ENCODE measurements around the gene PLPP3.

DNA sequence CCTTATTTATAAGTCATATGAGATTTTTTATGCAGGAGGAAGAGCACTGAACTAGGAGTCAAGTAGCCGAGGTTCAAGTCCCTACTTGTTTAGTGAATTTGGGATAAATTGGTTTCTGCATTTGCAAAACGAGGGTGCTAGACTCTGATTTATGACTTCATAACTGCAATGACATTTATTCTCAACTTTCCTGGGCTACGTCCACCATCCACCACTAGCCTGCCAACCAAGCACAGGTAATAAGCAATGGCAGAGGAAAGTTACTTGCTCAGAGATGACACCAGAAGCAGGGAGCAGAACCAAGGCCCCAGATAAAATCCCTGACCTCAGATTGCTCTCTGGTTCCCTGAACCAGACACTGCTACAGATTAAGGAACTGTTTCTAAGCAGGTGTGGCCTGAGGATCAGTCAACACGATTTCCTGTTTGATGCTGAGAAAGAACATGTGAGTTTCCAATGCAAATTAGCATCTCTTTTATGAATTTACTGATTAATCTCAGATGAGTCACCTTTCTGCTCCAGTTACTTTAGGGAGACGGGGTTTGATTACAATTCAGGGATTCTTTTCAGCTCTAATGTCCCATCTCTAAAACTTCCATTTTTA, 52.7 kb downstream of the PLPP3 start:
- TF ChIP-seq, protein P1, sequence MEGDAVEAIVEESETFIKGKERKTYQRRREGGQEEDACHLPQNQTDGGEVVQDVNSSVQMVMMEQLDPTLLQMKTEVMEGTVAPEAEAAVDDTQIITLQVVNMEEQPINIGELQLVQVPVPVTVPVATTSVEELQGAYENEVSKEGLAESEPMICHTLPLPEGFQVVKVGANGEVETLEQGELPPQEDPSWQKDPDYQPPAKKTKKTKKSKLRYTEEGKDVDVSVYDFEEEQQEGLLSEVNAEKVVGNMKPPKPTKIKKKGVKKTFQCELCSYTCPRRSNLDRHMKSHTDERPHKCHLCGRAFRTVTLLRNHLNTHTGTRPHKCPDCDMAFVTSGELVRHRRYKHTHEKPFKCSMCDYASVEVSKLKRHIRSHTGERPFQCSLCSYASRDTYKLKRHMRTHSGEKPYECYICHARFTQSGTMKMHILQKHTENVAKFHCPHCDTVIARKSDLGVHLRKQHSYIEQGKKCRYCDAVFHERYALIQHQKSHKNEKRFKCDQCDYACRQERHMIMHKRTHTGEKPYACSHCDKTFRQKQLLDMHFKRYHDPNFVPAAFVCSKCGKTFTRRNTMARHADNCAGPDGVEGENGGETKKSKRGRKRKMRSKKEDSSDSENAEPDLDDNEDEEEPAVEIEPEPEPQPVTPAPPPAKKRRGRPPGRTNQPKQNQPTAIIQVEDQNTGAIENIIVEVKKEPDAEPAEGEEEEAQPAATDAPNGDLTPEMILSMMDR (IDR thresholded peaks at IDR 0.05): no peak
- TF ChIP-seq POLR2A (IDR thresholded peaks at IDR 0.05): no peak

All from adrenal gland (tissue), 5 donors.